NCI-H82 (cell line): ENCODE results near the gene PCDHAC1.

ENCODE experiments used
- DNase-seq: peaks from one replicate; lab custom pipeline; 2025; lab: John Stamatoyannopoulos, UW

The PCDHAC1 gene

GRCh38 chr5:140966293-140967225, 40.5 kb downstream of the PCDHAC1 start, which contains the start of gene PCDHAC2:
PCDHAC2 (plus strand) TSS chr5:140966476; CDS start chr5:140966767, 291 bp downstream.
- peak; percentile 91 for DNase-seq

GRCh38 chr5:140967226-140967893, 41.3 kb downstream of the PCDHAC1 start:
- DNase-seq, result no peak

GRCh38 chr5:140969880-140970279, 43.8 kb downstream of the PCDHAC1 start:
- DNase-seq, result peak; percentile 85

GRCh38 chr5:140973550-140973949, 47.5 kb downstream of the PCDHAC1 start:
- DNase-seq, result no peak

GRCh38 chr5:140977003-140977402, 50.9 kb downstream of the PCDHAC1 start:
- DNase-seq, result no peak

GRCh38 chr5:140978260-140978659, 52.2 kb downstream of the PCDHAC1 start:
- DNase-seq, result no peak

GRCh38 chr5:140978983-140979382, 52.9 kb downstream of the PCDHAC1 start:
- DNase-seq, result no peak
